HEK293 (cell line): ENCODE results near the gene SFXN2.
A peak's percentile ranks its signal among the peaks of the same experiment; 100 is the strongest.

Experiments
- BCL11B ChIP-seq: fragments of 450-650 bp; formaldehyde crosslinking; IDR thresholded peaks from 2 replicates; pipeline ENCODE4 v1.5.1; 2016; ENCODE audit warnings: low read depth, missing biosample characterization, missing genetic modification characterization
- GLI2 ChIP-seq: fragments of 450-650 bp; formaldehyde crosslinking; IDR thresholded peaks from 2 replicates; pipeline ENCODE4; 2017; ENCODE audit warnings: missing biosample characterization, missing genetic modification characterization, low read depth, borderline replicate concordance
- HOXD13 ChIP-seq: sonication (generic); formaldehyde crosslinking; IDR thresholded peaks from 2 replicates; pipeline ENCODE4 v1.8.0; 2022; ENCODE audit warnings: missing genetic modification reagents, borderline replicate concordance
- INSM2 ChIP-seq: fragments of 450-650 bp; formaldehyde crosslinking; IDR thresholded peaks from 2 replicates; pipeline ENCODE4 v1.5.1; 2016; ENCODE audit warnings: missing biosample characterization, missing genetic modification characterization
- KLF9 ChIP-seq: fragments of 450-650 bp; formaldehyde crosslinking; IDR thresholded peaks from 2 replicates; pipeline ENCODE4 v1.5.1; 2016; ENCODE audit warnings: missing biosample characterization, missing genetic modification characterization, low read depth
- SCRT1 ChIP-seq: fragments of 450-650 bp; formaldehyde crosslinking; IDR thresholded peaks from 2 replicates; pipeline ENCODE4 v1.5.1; 2016; ENCODE audit warnings: missing biosample characterization, missing genetic modification characterization, borderline replicate concordance
- SP2 ChIP-seq: fragments of 450-650 bp; formaldehyde crosslinking; IDR thresholded peaks from 2 replicates; pipeline ENCODE4 v1.5.1; 2016; ENCODE audit warnings: missing biosample characterization, missing genetic modification characterization
- ZBTB48 ChIP-seq: fragments of 450-650 bp; formaldehyde crosslinking; IDR thresholded peaks from 2 replicates; pipeline ENCODE4 v1.5.1; 2016; ENCODE audit warnings: missing biosample characterization, missing genetic modification characterization
- ZFHX2 ChIP-seq: fragments of 450-650 bp; formaldehyde crosslinking; conservative IDR thresholded peaks from 2 replicates; pipeline ENCODE4 v1.5.1; 2016; ENCODE audit warnings: missing biosample characterization, missing genetic modification characterization
- ZNF114 ChIP-seq: fragments of 450-650 bp; formaldehyde crosslinking; IDR thresholded peaks from 2 replicates; pipeline ENCODE4 v1.5.0; 2017; ENCODE audit warnings: missing biosample characterization, missing genetic modification characterization
- ZNF16 ChIP-seq: fragments of 450-650 bp; formaldehyde crosslinking; IDR thresholded peaks from 2 replicates; pipeline ENCODE4 v1.5.1; 2016; ENCODE audit warnings: low read depth, missing biosample characterization, missing genetic modification characterization
- ZNF18 ChIP-seq: fragments of 450-650 bp; formaldehyde crosslinking; IDR thresholded peaks from 2 replicates; pipeline ENCODE4 v1.5.1; 2016; ENCODE audit warnings: missing biosample characterization, missing genetic modification characterization
- ZNF211 ChIP-seq: fragments of 450-650 bp; formaldehyde crosslinking; IDR thresholded peaks from 2 replicates; pipeline ENCODE4 v1.5.1; 2016; ENCODE audit warnings: low read depth, missing biosample characterization, missing genetic modification characterization
- ZNF223 ChIP-seq: fragments of 450-650 bp; formaldehyde crosslinking; IDR thresholded peaks from 2 replicates; pipeline ENCODE4 v1.5.1; 2016; ENCODE audit warnings: missing biosample characterization, missing genetic modification characterization
- ZNF23 ChIP-seq: fragments of 450-650 bp; formaldehyde crosslinking; IDR thresholded peaks from 2 replicates; pipeline ENCODE4 v1.5.1; 2016; ENCODE audit warnings: missing biosample characterization, missing genetic modification characterization, borderline replicate concordance
- ZNF280D ChIP-seq: fragments of 450-650 bp; formaldehyde crosslinking; IDR thresholded peaks from 2 replicates; pipeline ENCODE4 v1.5.1; 2016; ENCODE audit warnings: missing biosample characterization, missing genetic modification characterization
- ZNF354C ChIP-seq: fragments of 450-650 bp; formaldehyde crosslinking; IDR thresholded peaks from 2 replicates; pipeline ENCODE4 v1.5.1; 2016; ENCODE audit warnings: missing biosample characterization, missing genetic modification characterization, low read depth, borderline replicate concordance
- ZNF433 ChIP-seq: fragments of 450-650 bp; formaldehyde crosslinking; IDR thresholded peaks from 2 replicates; pipeline ENCODE4 v1.5.1; 2016; ENCODE audit warnings: missing biosample characterization, missing genetic modification characterization, low read depth
- ZNF473 ChIP-seq: fragments of 450-650 bp; formaldehyde crosslinking; IDR thresholded peaks from 2 replicates; pipeline ENCODE4 v1.5.1; 2017; ENCODE audit warnings: missing biosample characterization, missing genetic modification characterization
- ZNF510 ChIP-seq: fragments of 450-650 bp; formaldehyde crosslinking; IDR thresholded peaks from 2 replicates; pipeline ENCODE4 v1.5.1; 2018; ENCODE audit warnings: mild to moderate bottlenecking, missing genetic modification characterization, missing biosample characterization; ENCODE audit not compliant: insufficient replicate concordance
- ZNF548 ChIP-seq: fragments of 450-650 bp; formaldehyde crosslinking; IDR thresholded peaks from 2 replicates; pipeline ENCODE4 v1.5.1; 2016; ENCODE audit warnings: missing biosample characterization, missing genetic modification characterization
- ZNF624 ChIP-seq: fragments of 450-650 bp; formaldehyde crosslinking; IDR thresholded peaks from 2 replicates; pipeline ENCODE4 v1.5.1; 2017; ENCODE audit warnings: missing biosample characterization, missing genetic modification characterization
- ZNF645 ChIP-seq: fragments of 450-650 bp; formaldehyde crosslinking; IDR thresholded peaks from 2 replicates; pipeline ENCODE4; 2016; ENCODE audit warnings: missing biosample characterization, missing genetic modification characterization
- ZNF660 ChIP-seq: fragments of 450-650 bp; IDR thresholded peaks from 2 replicates; pipeline ENCODE4 v1.5.1; 2018; ENCODE audit warnings: missing biosample characterization, mild to moderate bottlenecking, missing genetic modification characterization
- ZNF701 ChIP-seq: fragments of 450-650 bp; formaldehyde crosslinking; IDR thresholded peaks from 2 replicates; pipeline ENCODE4 v1.5.1; 2016; ENCODE audit warnings: missing biosample characterization, missing genetic modification characterization
- ZNF707 ChIP-seq: fragments of 450-650 bp; formaldehyde crosslinking; IDR thresholded peaks from 2 replicates; pipeline ENCODE4 v1.5.1; 2016; ENCODE audit warnings: missing biosample characterization, missing genetic modification characterization
- ZNF76 ChIP-seq: fragments of 450-650 bp; formaldehyde crosslinking; IDR thresholded peaks from 2 replicates; pipeline ENCODE4; 2016; ENCODE audit warnings: low read depth, missing biosample characterization, missing genetic modification characterization, borderline replicate concordance
- ZNF792 ChIP-seq: fragments of 450-650 bp; formaldehyde crosslinking; IDR thresholded peaks from 2 replicates; pipeline ENCODE4 v1.5.1; 2016; ENCODE audit warnings: missing biosample characterization, missing genetic modification characterization
- ZNF843 ChIP-seq: fragments of 450-650 bp; formaldehyde crosslinking; IDR thresholded peaks from 2 replicates; pipeline ENCODE4 v1.5.1; 2016; ENCODE audit warnings: missing biosample characterization, missing genetic modification characterization
- ZSCAN16 ChIP-seq: fragments of 450-650 bp; formaldehyde crosslinking; IDR thresholded peaks from 2 replicates; pipeline ENCODE4 v1.5.1; 2016; ENCODE audit warnings: missing biosample characterization, missing genetic modification characterization
- ZSCAN23 ChIP-seq: fragments of 450-650 bp; formaldehyde crosslinking; IDR thresholded peaks from 2 replicates; pipeline ENCODE4 v1.5.1; 2016; ENCODE audit warnings: missing biosample characterization, missing genetic modification characterization
- ZXDB ChIP-seq: fragments of 450-650 bp; formaldehyde crosslinking; IDR thresholded peaks from 2 replicates; pipeline ENCODE4 v1.5.1; 2016; ENCODE audit warnings: missing biosample characterization, missing genetic modification characterization
- TF ChIP-seq, protein P1 (sequence below): fragments of 450-650 bp; formaldehyde crosslinking; IDR thresholded peaks from 2 replicates; pipeline ENCODE4 v1.5.1; 2016; ENCODE audit warnings: missing biosample characterization, missing genetic modification characterization

Gene SFXN2

GRCh38 chr10:102678842-102679289 lies 35.6 kb upstream of the SFXN2 start (continued):
- TF ChIP-seq, protein P1, sequence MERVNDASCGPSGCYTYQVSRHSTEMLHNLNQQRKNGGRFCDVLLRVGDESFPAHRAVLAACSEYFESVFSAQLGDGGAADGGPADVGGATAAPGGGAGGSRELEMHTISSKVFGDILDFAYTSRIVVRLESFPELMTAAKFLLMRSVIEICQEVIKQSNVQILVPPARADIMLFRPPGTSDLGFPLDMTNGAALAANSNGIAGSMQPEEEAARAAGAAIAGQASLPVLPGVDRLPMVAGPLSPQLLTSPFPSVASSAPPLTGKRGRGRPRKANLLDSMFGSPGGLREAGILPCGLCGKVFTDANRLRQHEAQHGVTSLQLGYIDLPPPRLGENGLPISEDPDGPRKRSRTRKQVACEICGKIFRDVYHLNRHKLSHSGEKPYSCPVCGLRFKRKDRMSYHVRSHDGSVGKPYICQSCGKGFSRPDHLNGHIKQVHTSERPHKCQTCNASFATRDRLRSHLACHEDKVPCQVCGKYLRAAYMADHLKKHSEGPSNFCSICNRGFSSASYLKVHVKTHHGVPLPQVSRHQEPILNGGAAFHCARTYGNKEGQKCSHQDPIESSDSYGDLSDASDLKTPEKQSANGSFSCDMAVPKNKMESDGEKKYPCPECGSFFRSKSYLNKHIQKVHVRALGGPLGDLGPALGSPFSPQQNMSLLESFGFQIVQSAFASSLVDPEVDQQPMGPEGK = peak; percentile 82
- TF ChIP-seq ZFHX2 (tag by site-specific recombination) (peak; percentile 32; the same call in 1 of the 2 replicates), ZNF23 (tag by site-specific recombination) (no peak), ZNF223 (no peak), ZBTB48 (tag by site-specific recombination) (peak; percentile 93), BCL11B (tag by site-specific recombination) (no peak), ZNF707 (no peak), ZNF433 (tag by site-specific recombination) (no peak), ZNF211 (tag by site-specific recombination) (no peak), ZNF645 (tag by site-specific recombination) (no peak), KLF9 (tag by site-specific recombination) (no peak), ZXDB (tag by site-specific recombination) (peak; percentile 91), SP2 (peak; percentile 36; the same call in 1 of the 2 replicates), ZNF16 (no peak), ZNF660 (tag by site-specific recombination) (peak; percentile 39; the same call in 1 of the 2 replicates), SCRT1 (tag by site-specific recombination) (no peak), ZNF792 (tag by site-specific recombination) (no peak), ZSCAN23 (tag by site-specific recombination) (no peak), ZNF473 (tag by site-specific recombination) (no peak), ZNF76 (no peak), ZNF548 (tag by site-specific recombination) (no peak), INSM2 (no peak), ZSCAN16 (tag by site-specific recombination) (no peak), ZNF843 (tag by site-specific recombination) (no peak), ZNF624 (no peak), ZNF510 (no peak), ZNF354C (no peak), ZNF18 (no peak), HOXD13 (no peak), ZNF701 (tag by site-specific recombination) (no peak), GLI2 (no peak), ZNF280D (tag by site-specific recombination) (no peak), ZNF114 (tag by site-specific recombination) (no peak)
